AG09309 (cell line): ENCODE data around the gene ZNF283.

Experiments used
- DNase-seq: peaks from one replicate; pipeline ENCODE4 v3.0.0-alpha.2; 2010; ENCODE audit warnings: low read depth
- H3K4me3 ChIP-seq: 2 replicates; pipeline ENCODE4 v1.5.1; 2011; ENCODE audit warnings: mild to moderate bottlenecking, low read depth, low read length, moderate library complexity; ENCODE audit not compliant: control insufficient read depth
- CTCF ChIP-seq: IDR thresholded peaks from 2 replicates; pipeline ENCODE4 v1.5.1; 2011; ENCODE audit warnings: mild to moderate bottlenecking, low read depth, low read length, inconsistent platforms; ENCODE audit not compliant: insufficient read depth, control insufficient read depth; ENCODE audit errors: missing control alignments

ZNF283 gene

GRCh38 chr19:43786665-43787064 lies 40.5 kb upstream of the ZNF283 start:
- no peak for TF ChIP-seq CTCF

GRCh38 chr19:43789029-43789428 lies 38.1 kb upstream of the ZNF283 start:
- no peak overlapping the region for H3K4me3 ChIP-seq
- TF ChIP-seq CTCF = no peak
- DNase-seq = no peak

More at GRCh38 chr19:43786665-43787064, 40.5 kb upstream of the ZNF283 start:
- DNase-seq = no peak
- no peak overlapping the region for H3K4me3 ChIP-seq

DNA sequence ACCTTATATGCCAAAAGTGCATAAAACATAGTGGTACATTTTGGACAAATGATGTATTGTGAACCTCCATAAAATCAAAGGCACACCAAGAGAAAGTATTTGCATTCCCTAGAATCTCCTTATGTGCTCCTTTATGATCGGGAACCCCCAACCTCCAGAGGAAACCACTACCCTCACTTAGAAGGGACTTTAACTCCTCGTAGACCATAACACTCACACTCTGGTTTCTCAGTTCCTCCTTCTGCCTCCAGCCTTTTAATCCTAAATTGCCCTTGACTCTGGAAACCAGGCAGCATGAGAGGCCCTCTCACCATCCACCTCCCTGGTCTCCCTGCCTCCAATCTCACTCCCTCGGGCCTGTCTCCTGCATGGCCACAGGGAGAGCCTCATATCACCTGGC lies 36.5 kb upstream of the ZNF283 start:
- H3K4me3 ChIP-seq = no peak overlapping the region
- no peak for DNase-seq
- TF ChIP-seq CTCF = no peak

DNA sequence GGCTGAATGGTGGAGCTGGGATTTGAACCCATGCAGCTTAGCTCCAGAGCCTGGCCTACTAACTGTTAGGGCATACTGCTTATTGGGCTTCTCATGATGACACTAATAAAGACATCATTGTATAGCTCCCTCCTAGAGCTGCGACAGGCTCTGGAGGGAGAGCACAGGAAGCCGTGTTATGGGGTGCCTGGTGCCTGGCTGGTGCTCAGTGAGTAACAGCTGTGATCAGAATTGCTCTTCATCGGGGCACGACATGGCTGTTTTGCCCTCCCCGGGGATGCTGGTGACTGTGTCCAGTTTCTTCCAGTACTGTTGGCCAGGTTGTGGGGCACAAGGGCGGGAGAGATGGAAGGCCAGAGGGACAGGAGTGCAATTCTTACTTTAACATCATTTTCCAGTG lies 30.0 kb upstream of the ZNF283 start:
- DNase-seq = no peak
- H3K4me3 ChIP-seq = no peak overlapping the region
- no peak for TF ChIP-seq CTCF

- DNase-seq = no peak
- TF ChIP-seq CTCF = no peak
- no peak overlapping the region for H3K4me3 ChIP-seq
Observed at GRCh38 chr19:43797556-43797955, 29.6 kb upstream of the ZNF283 start.

DNA sequence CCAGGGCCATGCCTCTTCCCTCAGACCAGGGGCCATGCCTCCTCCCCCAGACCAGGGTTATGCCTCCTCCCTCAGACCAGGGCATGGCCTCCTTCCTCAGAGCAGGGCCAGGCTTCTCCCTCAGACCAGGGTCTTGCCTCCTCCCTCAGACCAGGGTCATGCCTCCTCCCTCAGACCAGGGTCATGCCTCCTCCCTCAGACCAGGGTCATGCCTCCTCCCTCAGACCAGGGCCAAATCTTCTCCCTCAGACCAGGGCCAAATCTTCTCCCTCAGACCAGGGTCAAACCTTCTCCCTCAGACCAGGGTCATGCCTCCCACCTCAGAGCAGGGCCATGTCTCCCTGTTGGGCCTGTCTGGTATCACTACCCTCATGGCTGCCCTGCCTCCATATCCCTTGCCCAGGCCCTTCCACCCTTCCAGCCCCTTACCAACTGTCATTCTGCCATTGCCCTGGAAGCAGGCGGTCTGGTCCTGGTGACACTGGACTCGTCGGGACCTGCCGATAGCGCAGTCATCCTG lies 29.0 kb upstream of the ZNF283 start:
- TF ChIP-seq CTCF = no peak
- H3K4me3 ChIP-seq = peak overlapping the region; percentile 49
- no peak for DNase-seq
